Upper lobe of left lung (tissue), 4 donors: ENCODE measurements around the gene CGREF1.
"Not testable (repeated sequence)": the region's sequence is repeated elsewhere in the genome, so short reads cannot be mapped to it uniquely, and the experiment has no call there.

ENCODE experiments used
- CTCF ChIP-seq, 6 experiments: fragments of 450-650 bp in 4 of 6; fragments of 200-600 bp in 2 of 6; sonication (generic) in 2 of 6; IDR thresholded peaks; one replicate each; pipeline ENCODE4 v1.5.1; 2016 to 2019; ENCODE audit warnings: antibody characterized with exemption in 6 of 6
- EP300 ChIP-seq, 4 donors: sonication (generic); formaldehyde crosslinking; IDR thresholded peaks; one replicate each; pipeline ENCODE4 v1.5.1; 2017; ENCODE audit warnings: antibody characterized with exemption in 4 of 4, control low read depth in 2 of 4
- POLR2A ChIP-seq, 4 donors: fragments of 450-650 bp; IDR thresholded peaks; one replicate each; pipeline ENCODE4 v1.5.1; 2016 to 2017; ENCODE audit warnings: antibody characterized with exemption in 4 of 4, mild to moderate bottlenecking in 2 of 4
- POLR2AphosphoS5 ChIP-seq, 2 donors: sonication (generic); formaldehyde crosslinking; IDR thresholded peaks; one replicate each; pipeline ENCODE4 v1.5.1; 2017; ENCODE audit warnings: antibody characterized with exemption in 2 of 2

- not testable (repeated sequence) for TF ChIP-seq CTCF, POLR2A, EP300, POLR2AphosphoS5 (IDR thresholded peaks at IDR 0.05)
Measured at GRCh38 chr2:27075566-27075871, 43.4 kb downstream of the CGREF1 start.
